Right lobe of liver (tissue), 4 donors: Measurements from ENCODE around the gene MAP7D3.

ENCODE experiments used
- CTCF ChIP-seq, 4 donors: fragments of 200-600 bp in 3 of 4; fragments of 450-650 bp in 1 of 4; IDR thresholded peaks; one replicate each; pipeline versions ENCODE4 v1.5.1 to v1.8.0; 2016 to 2022; ENCODE audit warnings: antibody characterized with exemption in 4 of 4, mild to moderate bottlenecking in 2 of 4
- POLR2A ChIP-seq: fragments of 450-650 bp; IDR thresholded peaks from one replicate; pipeline ENCODE4 v1.6.1; 2017; ENCODE audit warnings: antibody characterized with exemption, mild to moderate bottlenecking
- donor health status: DM: no; HTN: no; CAD: no.
- donor health status: DM: no; HTN: no; CAD: no.
- donor health status: DM: no; HTN: yes; CAD: no.

GRCh38 chrX:136273986-136274385, 22.8 kb upstream of the MAP7D3 start:
- TF ChIP-seq CTCF (IDR thresholded peaks at IDR 0.05) (no peak), POLR2A (no peak)
